Tibial nerve (tissue), 4 donors: Measurements from ENCODE around the gene CPZ.

Experiments used
- EP300 ChIP-seq, 2 donors: sonication (generic); formaldehyde crosslinking; IDR thresholded peaks; one replicate each; pipeline ENCODE4 v1.6.1; 2017; ENCODE audit warnings: antibody characterized with exemption in 2 of 2, mild to moderate bottlenecking in 1 of 2
- POLR2A ChIP-seq, 2 donors: fragments of 450-650 bp; IDR thresholded peaks; one replicate each; pipeline ENCODE4 v1.6.1; 2017; ENCODE audit warnings: antibody characterized with exemption in 2 of 2, mild to moderate bottlenecking in 2 of 2, moderate library complexity in 2 of 2
- TF ChIP-seq, protein P1 (sequence below), 5 experiments: fragments of 200-600 bp in 3 of 5; fragments of 450-650 bp in 2 of 5; sonication (generic) in 3 of 5; IDR thresholded peaks; one replicate each; pipeline ENCODE4 v1.5.1; 2016 to 2019; ENCODE audit warnings: antibody characterized with exemption in 5 of 5, mild to moderate bottlenecking in 3 of 5, moderate library complexity in 2 of 5

DNA sequence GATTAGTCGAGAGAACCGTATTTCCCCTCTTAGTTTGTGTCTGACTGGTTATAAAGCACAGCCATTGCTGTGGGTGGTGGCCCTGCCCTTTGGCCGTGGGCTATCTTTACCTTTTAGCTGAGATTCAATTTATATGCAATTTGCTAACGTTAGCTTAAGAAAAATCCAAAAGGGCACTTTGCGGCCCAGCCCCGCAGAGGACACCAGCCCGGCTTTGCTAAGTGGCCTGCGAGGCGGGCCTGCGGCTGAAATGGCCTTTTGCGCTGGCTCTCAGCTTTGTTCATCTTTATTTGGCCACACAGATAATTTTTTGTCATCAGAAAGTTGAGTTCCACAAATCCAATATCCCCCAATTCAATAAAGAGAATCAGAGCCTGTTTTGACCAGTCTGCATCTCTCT is 48.3 kb downstream of the CPZ start:
- TF ChIP-seq, protein P1, sequence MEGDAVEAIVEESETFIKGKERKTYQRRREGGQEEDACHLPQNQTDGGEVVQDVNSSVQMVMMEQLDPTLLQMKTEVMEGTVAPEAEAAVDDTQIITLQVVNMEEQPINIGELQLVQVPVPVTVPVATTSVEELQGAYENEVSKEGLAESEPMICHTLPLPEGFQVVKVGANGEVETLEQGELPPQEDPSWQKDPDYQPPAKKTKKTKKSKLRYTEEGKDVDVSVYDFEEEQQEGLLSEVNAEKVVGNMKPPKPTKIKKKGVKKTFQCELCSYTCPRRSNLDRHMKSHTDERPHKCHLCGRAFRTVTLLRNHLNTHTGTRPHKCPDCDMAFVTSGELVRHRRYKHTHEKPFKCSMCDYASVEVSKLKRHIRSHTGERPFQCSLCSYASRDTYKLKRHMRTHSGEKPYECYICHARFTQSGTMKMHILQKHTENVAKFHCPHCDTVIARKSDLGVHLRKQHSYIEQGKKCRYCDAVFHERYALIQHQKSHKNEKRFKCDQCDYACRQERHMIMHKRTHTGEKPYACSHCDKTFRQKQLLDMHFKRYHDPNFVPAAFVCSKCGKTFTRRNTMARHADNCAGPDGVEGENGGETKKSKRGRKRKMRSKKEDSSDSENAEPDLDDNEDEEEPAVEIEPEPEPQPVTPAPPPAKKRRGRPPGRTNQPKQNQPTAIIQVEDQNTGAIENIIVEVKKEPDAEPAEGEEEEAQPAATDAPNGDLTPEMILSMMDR (IDR thresholded peaks at IDR 0.05): no peak
- TF ChIP-seq POLR2A (IDR thresholded peaks at IDR 0.05) (no peak), EP300 (IDR thresholded peaks at IDR 0.05) (no peak)
